Stimulated activated CD8-positive, alpha-beta memory T cell treated with anti-CD3 and anti-CD28 coated beads, Interleukin-15, amount 100 ng/mL, for 24 hours (primary cell): ENCODE measurements around the gene BCL2.

ENCODE experiments used
- DNase-seq: peaks from one replicate; pipeline ENCODE4 v3.0.0-alpha.2; 2020; ENCODE audit warnings: low read depth

BCL2 gene

DNA sequence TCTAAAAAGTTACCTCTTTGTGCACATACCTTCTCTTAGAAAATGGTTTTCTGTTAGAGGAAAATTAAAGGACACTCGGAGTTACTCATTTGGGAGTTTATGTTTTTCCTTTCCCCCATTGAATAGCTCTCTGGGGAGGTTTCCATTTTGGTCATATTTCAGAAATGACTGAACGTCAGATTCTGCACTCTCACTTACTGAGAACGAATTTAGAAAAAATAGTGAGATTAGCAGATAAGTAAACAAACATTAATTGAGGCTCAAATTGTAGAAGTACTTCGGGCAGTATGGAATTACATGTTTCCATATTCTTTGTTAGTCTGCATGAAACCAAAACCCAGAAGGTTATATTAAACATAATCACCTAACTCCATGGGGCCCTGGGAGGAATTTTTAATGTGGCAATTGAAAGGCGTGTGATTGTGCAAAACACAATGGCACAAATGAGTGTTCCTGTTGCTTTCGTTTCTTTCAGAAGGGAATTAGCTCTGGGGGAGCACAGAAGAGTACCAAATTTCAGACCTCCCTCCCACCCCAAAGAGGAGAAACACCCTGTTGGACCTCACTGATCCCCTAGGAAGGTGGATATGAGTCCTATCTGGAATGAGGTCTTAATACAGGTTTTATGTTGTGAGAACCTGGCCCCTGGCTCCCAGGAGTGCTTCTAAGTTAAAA lies 212.3 kb downstream of the BCL2 start:
- no peak for DNase-seq

DNA sequence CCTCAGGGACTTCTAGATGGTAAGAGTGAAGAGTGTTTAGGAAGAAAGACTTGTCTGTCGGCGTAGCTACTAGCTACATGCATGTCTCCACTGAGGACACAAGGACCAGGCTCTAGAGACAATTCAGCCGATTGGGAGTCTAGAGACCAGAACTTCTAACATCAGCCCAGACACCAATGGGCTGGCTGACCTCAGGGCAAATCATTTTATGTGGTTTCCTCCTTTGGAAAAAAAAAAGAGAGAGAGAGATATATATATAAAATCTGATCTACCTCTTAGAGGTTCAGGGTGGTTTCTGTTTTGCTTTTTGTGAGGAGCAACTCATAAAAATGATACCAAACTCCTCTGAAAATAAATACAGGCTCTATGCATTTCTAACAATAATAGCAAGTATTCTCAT lies 212.8 kb downstream of the BCL2 start:
- DNase-seq = no peak

DNA sequence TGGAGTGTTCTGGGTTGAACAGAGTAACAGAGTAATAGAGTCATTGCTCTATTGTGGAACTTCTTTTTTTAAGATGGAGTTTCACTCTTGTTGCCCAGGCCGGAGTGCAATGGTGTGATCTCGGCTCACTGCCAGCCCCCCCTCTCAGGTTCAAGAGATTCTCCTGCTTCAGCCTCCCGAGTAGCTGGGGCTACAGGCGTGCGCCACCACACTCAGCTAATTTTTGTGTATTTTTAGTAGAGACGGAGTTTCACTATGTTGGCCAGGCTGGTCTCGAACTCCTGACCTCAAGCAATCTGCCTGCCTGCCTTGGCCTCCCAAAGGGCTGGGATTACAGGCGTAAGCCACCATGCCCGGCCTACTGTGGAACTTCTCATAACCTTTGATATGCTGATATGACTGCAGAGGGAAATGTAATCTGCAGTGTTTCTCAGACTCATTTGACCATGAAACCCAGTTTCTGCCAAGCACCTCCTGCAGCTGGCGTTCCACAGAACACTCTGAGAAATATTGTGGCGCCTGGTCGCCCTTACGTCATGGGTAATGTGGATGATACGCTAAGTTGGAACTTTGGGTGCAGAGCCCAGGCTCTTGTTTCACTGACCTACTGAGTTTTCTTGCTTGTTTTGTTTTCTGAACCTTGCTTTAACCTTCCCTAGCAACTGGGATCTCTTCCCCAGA lies 213.8 kb downstream of the BCL2 start:
- DNase-seq = no peak

DNA sequence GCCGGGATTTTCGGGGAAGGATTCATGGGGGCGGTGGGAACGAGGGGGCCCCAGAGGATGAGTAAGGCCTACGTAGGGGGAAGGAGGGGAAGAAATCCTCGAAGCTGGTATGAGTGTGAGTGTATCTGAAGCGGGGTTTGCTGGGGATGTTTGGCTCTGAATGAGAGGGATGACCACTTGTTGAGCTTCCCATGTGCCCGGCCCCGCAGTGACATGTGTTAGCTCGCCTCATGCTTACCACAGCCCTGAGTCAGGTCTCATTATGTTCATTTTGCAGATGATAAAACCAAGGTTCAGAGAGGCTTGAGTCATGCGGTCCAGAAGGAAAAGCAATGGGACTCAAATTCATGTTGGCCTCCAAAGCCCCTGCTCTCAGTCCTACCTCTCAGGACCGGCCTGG lies 214.7 kb downstream of the BCL2 start:
- no peak for DNase-seq

DNA sequence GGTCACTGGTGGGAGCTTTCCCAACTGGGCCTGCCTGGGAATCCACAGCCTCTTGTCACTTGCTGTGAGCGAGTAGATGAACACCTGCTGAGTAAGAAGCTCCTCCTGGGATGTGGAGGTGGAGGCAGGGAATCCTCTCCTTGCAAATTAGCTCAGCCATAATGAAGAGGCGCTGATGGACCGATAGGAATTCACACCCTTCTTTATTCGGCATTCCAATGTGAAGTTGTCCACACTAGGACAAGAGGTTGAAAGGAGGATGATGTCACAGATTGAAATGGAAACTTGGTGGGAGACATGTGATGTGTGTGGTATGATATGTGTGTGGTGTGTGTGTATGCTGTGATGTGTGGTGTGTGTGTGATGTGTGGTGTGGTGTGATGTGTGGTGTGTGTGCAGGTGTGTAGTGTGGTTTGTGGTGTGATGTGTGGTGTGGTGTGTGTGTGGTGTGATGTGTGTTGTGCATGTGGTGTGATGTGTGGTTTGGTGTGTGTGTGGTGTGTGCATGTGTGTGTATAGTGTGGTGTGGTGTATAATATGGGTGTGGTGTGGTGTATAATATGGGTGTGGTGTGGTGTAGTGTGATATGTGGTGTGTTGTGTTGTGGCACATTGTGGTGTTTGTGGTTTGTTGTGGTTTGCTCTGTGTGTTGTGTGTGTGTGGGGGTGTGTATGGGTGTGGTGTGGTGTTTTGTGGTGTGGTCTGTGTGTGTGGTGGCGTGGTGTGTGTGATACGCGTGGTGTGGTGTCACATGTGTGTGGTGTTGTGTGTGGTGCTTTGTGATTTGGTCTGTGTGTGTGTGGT lies 216.4 kb downstream of the BCL2 start:
- DNase-seq = no peak

DNA sequence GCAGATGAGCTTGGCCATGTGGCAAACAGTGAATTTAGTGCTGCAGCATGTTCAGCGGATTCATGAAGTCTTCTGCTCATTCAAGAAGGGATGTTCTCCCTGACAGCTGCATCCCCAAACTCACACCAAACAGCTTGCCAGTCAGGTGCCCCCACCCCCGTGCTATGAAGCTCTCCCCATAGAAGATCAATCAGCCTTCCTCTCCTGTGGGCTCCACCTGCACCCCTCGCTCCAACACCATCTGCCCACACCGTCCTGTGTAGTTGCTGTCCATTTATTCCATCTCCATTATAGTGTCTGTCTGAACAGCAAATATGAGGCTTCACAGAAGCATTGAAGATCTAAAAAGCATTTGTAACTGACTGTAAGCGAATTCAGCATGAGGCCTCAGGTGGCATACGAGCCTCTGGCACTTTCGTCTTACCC lies 218.9 kb downstream of the BCL2 start:
- DNase-seq = no peak

DNA sequence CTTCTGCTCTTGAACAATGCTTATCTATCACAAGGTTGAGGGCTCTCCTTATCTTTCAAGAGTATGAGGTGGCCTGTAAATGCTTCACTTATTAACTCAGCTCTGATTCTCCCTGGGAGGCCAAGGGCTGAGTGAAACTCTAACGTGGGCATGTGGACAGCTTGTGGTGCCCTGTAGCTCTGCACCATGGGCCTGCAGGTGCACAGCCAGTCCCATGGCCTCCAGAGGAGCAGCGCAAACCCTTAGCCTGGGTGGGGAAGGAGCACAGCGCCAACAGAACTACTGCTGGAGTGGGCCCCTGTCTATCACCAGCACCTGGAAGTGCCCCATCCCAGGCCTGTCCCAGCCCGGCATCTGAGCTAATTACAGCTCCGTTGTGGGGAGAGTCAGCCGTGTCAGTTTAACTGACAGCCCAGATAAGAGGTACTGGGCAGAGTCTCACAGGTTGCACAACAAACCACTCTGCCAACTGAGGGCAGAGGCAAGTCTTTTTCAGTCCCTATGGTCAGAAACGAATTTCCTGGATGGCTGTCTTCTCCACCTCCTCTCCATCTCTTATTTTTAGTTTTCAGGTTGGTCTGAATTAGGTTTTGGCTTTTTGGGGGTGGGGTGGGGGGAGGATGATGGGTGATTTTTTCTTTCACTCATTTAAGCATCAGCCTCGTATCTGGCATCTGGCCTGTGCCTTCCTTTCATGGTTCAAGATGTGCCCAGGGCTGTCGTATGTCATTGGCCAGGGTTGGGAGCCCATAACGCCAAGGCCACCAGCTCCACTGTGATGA lies 219.5 kb downstream of the BCL2 start:
- DNase-seq = no peak

DNA sequence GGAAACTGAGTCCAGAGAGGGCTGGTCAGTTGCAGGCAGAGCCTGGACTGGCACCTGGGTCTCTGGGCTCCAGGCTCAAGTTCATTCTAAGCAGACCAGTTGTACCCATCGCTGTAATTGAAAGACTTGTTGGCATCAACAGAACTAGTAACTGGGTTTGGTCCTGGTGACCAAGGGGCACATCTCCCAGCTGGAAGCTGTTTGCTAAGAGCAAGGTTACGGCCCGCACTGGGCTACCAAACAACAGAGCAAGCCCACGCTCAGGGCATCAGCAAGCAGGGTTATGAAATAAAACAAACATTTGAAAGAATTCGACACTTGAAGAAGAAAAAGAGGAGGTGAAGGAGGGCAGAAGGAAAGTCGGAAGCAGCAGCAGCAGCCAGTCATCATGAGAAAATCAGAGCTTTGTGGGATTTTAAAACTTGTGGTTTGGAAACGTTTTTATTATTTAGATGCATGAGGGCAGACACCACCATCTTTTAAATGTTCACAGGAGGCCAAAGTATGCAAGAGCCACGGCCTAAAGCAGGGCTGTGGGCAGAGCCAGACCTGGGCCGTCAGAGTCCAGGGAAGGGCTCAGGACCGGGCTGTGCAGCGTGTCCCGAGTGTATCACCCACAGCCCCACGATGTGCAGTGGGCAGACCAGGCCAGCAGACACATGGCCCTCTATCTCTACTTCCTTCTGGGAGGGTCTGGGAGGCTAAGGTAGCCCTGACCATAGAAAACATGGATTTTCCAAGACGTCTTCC lies 220.3 kb downstream of the BCL2 start:
- DNase-seq = no peak

DNA sequence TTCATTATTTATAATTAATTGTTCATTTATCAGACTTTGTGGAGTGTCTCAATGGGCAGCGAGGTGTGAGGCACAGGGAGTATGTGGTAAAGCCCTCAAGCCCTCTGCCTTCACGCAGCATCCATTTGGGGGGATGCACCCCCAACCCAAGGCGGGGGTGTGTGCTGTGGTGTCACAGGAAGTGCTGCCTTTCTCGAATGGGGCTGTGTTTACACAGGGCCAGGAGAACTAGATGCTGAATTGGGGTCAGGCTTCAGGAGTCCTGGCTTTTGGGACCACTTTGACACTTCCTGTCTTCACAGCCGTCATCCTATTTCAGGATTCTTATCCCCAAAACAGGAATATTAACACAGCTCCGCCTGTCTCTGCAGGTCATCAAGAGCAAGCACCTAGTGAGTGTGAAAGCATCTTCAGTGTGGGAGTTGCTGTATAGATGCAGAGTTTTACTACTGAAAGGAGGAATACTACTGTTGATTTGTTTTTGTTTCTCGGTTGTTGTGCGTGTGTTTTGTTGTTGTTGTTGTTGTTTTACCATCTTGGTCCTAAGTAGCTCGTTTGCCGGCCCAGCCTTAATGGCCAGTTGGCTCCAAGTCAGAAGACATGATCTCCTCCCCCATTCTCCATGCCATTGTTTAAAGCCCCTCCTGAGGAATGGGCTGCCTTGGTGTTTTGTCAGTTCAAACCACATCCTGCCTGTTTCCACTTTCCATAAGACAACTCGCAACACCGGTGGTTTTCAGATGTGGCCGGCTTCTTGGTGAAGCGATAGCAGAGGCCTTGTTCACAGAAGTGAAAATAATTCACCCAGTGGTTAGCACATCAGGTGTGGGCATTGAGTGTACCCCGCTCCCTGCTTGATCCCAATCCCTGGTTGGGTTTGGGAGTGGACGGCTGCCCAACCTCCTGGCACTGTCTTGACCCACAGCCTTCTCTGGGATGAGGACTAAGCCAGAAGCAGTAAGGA lies 221.3 kb downstream of the BCL2 start:
- no peak for DNase-seq

DNA sequence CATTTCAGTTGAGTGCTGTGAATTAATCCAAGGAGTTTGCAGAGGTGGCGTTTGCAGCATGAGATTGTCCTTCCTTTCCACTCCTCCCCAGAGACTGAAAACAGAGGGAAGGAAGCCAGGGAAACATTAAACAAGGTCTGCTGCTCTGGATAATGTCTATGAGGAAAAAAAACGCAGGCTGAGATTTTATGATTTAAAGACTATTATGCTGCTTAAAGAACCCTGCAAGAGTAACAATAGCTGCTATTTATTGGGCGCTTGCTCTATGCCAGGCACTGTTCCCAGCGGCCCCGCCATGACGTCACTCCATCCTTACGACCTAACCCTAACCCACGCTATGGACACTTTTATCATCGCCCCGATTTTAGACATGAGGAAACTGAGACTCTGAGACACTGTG lies 222.4 kb downstream of the BCL2 start:
- no peak for DNase-seq

DNA sequence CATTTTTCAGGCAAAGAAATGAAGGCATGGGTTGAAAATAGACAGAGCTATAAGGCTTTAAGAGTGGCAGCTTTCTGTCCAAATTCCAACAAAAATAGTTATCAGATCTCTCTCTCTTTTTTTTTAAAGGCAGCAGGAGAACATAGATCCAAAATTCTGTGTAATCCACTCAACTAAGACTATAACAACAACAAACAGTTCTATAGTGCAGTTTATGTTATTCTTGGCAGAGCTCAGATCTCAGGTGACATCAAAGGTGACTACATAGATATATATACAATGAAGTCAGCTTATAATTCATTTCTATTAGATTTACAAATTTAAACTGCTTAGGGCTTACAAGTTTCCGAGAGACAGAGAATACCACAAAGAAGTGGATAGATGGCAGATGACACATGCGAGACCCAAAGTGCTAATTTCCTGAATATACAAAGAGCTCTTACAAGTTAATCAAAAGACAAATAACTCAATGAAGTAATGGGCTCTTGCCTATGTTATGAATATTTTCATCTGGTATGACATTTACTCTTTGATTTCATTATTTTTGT lies 223.2 kb downstream of the BCL2 start:
- no peak for DNase-seq

DNA sequence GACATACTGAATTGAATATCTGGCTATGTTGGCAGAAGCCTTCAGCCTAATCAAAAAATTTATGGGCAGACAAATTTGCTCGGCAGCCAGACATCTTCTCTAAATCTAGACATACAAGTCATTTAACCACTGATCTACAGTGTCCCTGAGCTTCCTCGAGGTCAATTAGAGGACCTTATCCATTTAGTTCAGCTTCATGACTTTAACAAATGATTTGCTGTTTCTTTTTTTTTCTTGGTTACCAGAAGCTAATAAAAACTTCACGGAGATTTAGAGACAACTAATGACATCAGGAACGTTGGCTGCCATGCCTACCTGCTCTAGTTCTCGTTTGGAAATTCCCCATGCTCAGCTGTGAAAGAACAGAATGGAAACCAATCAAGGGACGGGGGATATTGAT lies 223.8 kb downstream of the BCL2 start:
- no peak for DNase-seq

DNA sequence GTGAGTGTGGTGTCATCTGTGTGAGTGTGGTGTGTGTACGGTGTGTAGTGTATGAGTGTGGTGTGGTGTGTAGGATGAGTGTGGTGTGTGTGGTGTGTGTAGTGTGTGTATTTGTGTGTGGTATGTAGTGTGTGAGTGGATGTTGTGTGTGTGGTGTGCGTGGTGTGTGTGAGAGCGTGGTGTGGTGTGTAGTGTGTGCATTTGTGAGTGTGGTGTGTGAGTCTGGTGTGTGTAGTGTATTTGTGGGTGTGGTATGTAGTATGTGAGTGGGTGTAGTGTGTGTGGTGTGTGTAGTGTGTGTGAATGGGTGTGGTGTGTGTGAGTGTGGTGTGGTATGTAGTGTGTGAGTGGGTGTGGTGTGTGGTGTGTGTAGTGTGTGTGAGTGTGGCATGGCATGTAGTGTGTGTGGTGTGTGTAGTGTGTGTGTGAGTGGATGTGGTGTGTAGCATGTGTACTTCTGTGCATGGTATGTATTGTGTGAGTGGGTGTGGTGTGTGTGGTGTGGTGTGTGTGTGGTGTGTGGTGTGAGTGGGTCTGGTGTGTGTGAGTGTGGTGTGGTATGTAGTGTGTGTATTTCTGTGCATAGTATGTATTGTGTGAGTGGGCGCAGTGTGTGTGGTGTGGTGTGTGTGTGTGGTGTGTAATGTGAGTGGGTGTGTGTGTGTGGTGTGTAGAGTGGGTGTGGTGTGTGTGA lies 227.8 kb downstream of the BCL2 start:
- no peak for DNase-seq

DNA sequence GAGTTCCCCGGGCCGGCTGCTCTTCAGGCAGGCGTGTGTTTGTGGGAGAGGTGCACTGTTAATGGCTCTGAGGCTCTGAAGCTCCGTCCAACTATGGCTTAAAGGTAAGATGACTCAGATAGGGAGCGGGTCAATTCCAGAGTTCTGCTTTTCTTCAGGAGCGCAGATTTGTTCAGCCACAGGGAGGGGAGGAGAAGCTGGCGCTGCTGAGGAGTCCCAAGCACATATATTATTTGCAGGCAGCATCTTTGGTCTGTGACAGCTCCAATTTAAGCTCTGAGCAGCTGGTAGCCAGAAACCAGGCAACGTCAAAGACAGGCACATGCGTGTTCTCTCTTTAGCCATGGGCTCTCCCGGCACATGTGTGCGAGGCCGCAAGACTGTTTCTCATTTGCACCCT lies 229.2 kb downstream of the BCL2 start:
- no peak for DNase-seq

DNA sequence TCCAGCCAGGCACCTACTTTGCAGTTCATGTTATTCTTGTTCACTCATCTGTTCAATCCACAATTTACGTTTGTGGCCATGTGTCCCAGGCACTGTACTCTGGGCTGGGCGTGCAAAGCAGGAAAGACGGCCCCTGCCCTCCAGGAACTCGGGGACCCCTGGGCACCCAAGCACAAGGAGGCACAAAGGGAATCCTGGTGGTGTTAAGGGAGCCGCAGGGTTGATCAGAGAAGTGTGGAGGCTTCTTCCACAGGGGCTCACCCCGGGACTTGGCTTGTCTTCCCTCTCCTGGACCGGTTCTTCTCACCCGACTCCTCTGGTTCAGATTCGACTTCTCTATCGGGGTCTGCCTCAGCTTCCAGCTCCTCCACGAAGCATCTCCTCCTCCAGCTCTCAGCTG lies 230.5 kb downstream of the BCL2 start:
- DNase-seq = no peak

DNA sequence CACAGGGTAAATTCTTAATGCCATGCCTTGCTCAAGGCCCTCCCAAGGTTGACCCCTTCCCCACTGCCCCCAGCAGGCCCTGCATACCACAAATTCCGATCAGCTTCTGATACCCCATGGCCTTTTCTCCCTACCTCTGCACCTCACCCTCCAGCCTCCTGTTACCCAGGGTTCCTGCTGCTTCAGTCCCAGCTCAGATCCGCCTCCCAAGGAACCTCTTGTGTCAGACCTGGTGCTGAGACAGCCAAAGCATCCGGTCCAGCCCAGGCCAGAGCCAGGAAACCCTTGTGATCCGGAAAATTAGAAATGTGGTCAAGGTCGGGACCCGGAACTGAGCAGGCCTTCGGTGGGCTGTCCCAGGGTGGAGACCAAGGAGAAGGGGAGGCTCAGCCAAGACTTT lies 231.3 kb downstream of the BCL2 start:
- DNase-seq = no peak

DNA sequence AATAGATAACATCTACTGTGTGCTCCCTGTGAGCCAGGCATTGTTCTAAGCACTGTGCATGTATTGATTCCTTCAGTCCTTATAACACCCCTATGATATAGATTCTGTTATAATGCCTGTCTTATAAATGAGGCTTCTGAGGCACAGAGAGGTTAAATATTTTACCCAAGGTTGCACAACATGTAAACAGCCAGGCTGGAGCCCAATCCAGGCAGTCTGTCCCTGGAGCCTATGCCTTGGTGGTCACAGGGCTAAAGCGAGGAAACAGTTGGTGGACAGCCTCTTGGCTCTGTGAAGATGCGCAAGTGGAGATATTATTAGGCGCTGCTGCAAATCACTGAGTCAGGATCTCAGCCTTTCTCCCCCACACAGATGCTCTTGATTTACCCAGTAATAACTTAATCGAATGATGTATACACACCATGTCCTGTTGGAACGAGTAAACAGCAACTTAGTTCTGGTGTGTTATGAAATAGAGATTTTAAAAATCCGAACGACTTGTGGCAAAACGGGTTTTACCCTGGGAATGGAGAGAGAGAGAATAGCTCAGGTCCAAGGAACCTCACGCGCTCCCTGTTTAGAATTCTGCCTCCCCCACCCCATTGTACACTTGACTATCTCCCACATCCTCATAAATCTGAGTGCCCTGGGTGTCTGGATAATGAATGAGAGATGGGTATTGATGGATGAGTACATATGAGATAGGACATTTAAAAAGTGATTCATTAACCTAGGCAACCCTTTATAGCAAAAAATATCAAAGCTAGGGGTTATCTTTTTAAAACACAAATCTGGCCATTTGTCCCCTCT lies 231.9 kb downstream of the BCL2 start:
- DNase-seq = no peak

DNA sequence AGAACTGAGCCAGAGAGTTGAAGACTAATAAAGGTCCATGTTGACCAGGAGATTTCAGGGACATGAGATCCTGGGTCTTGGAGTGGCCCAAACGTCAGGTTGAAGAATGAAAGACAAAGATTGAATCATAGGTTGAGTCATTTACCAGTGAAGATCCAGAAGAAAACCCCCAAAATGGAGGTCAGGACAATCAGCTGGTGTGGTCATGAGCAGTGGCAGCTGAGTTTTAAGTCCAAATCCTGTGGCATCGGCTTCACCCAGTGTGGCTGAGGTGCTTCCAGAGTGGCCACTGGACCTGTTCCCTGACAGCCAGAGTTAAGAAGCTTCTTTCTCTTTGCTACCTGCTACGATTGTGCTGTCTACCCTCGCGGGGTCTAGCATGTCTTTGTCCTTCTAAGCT lies 234.0 kb downstream of the BCL2 start:
- DNase-seq = no peak

DNA sequence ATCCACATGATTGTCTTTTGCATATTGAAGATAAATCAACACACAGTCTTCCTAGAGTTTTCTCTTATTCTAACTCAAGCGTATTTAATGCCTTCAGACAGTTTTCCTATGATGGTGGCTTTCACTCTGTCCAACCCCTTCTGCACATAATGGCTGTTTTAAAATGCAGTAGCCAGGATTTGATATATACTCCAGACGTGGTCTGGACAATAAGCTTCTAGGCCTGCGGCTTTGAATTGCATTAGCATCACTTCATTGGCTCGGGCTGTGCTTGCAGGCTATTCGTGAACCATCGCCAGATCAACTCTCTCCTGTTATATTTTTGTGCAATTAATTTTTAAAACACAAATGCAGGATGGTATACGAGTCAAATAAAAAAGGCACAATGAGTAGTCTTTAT lies 235.3 kb downstream of the BCL2 start:
- DNase-seq = no peak
